Neuronal stem cell (in vitro differentiated cells): Measurements from ENCODE around the gene TRAF1. TPM values are rescaled to one million over a fixed set of nuclear protein-coding genes. Genes with fewer than 3 reads are reported as not detected.

ENCODE experiments used
- DNase-seq: peaks from one replicate; pipeline ENCODE4 v3.0.0-alpha.2; 2013; ENCODE audit warnings: low spot score
- H2AFZ ChIP-seq: one replicate; pipeline ENCODE4 v1.6.1; 2013; ENCODE audit warnings: mild to moderate bottlenecking, low read length, inconsistent platforms
- H2AK5ac ChIP-seq: 2 replicates; pipeline ENCODE4 v1.6.1; 2013; ENCODE audit warnings: low read depth, mild to moderate bottlenecking, inconsistent platforms, low read length, moderate library complexity, mixed read lengths
- H2BK120ac ChIP-seq: 2 replicates; pipeline ENCODE4 v1.6.1; 2013; ENCODE audit warnings: low read depth, mild to moderate bottlenecking, inconsistent platforms, low read length, moderate library complexity, mixed read lengths
- H2BK12ac ChIP-seq: one replicate; pipeline ENCODE4 v1.6.1; 2013; ENCODE audit warnings: low read length, inconsistent platforms
- H2BK15ac ChIP-seq: 2 replicates; pipeline ENCODE4 v1.6.1; 2013; ENCODE audit warnings: mild to moderate bottlenecking, low read length, inconsistent platforms, mixed read lengths
- H2BK5ac ChIP-seq: one replicate; pipeline ENCODE4 v1.6.1; 2013; ENCODE audit warnings: inconsistent platforms, mild to moderate bottlenecking, low read length, moderate library complexity
- H3K14ac ChIP-seq: one replicate; pipeline ENCODE4 v1.6.1; 2013; ENCODE audit warnings: low read length, inconsistent platforms
- H3K18ac ChIP-seq: 2 replicates; pipeline ENCODE4 v1.6.1; 2013; ENCODE audit warnings: low read length, inconsistent platforms
- H3K23ac ChIP-seq: 2 replicates; pipeline ENCODE4 v1.6.1; 2013; ENCODE audit warnings: low read depth, mild to moderate bottlenecking, mixed read lengths, low read length, inconsistent platforms; ENCODE audit not compliant: poor library complexity
- H3K27ac ChIP-seq: replicated peaks from 3 replicates; pipeline ENCODE4 v1.5.1; 2013; ENCODE audit warnings: low read length, inconsistent platforms
- H3K27me3 ChIP-seq, 3 experiments: 2 replicates each; pipeline ENCODE4 v1.6.1; 2013; ENCODE audit warnings: low read length in 3 of 3, mild to moderate bottlenecking in 2 of 3, inconsistent platforms in 1 of 3, low read depth in 1 of 3, mixed read lengths in 1 of 3, moderate library complexity in 1 of 3; ENCODE audit not compliant: control insufficient read depth in 3 of 3, insufficient read depth in 3 of 3
- H3K36me3 ChIP-seq, 2 donors: replicated peaks in 1 of 2; 2 replicates each; pipeline ENCODE4 v1.6.1; 2013; ENCODE audit warnings: low read length in 2 of 2; ENCODE audit not compliant: control insufficient read depth in 2 of 2, insufficient read depth in 2 of 2
- H3K4ac ChIP-seq: 2 replicates; pipeline ENCODE4 v1.6.1; 2013; ENCODE audit warnings: inconsistent platforms, mild to moderate bottlenecking, low read length, moderate library complexity
- H3K4me1 ChIP-seq, 2 donors: 1 replicate in 1 of 2; 2 replicates in 1 of 2; pipeline ENCODE4 v1.6.1; 2013; ENCODE audit warnings: low read length in 2 of 2, low read depth in 1 of 2; ENCODE audit not compliant: control insufficient read depth in 2 of 2, insufficient read depth in 1 of 2
- H3K4me2 ChIP-seq: one replicate; pipeline ENCODE4 v1.6.1; 2013; ENCODE audit warnings: mild to moderate bottlenecking, low read length, inconsistent platforms; ENCODE audit not compliant: insufficient read depth, poor library complexity, severe bottlenecking
- H3K4me3 ChIP-seq, 2 donors: 2 replicates each; pipeline ENCODE4 v1.5.1; 2013; ENCODE audit warnings: low read length in 2 of 2, mild to moderate bottlenecking in 2 of 2, inconsistent platforms in 1 of 2, moderate library complexity in 1 of 2
- H3K79me1 ChIP-seq: one replicate; pipeline ENCODE4 v1.6.1; 2013; ENCODE audit warnings: low read depth, mild to moderate bottlenecking, inconsistent platforms, low read length, moderate library complexity
- H3K9ac ChIP-seq: one replicate; pipeline ENCODE4 v1.6.1; 2013; ENCODE audit warnings: mild to moderate bottlenecking, low read depth, low read length, inconsistent platforms; ENCODE audit not compliant: poor library complexity
- H3K9me3 ChIP-seq, 2 donors: replicated peaks in 1 of 2; 2 replicates each; pipeline versions ENCODE3 to v1.6.1; 2013; ENCODE audit warnings: low read length in 2 of 2, mild to moderate bottlenecking in 2 of 2, inconsistent platforms in 1 of 2, low read depth in 1 of 2, mixed read lengths in 1 of 2, moderate library complexity in 1 of 2; ENCODE audit not compliant: control insufficient read depth in 2 of 2, insufficient read depth in 1 of 2
- H4K8ac ChIP-seq: one replicate; pipeline ENCODE4 v1.6.1; 2013; ENCODE audit warnings: low read depth, mild to moderate bottlenecking, inconsistent platforms, low read length, moderate library complexity
- H4K91ac ChIP-seq: one replicate; pipeline ENCODE4 v1.6.1; 2013; ENCODE audit warnings: low read length, low read depth, mild to moderate bottlenecking, inconsistent platforms; ENCODE audit not compliant: poor library complexity
- WGBS, 2 donors: extraction: QIAGEN DNeasy Blood & Tissue Kit; methylation state at CpG; one replicate each; pipeline ENCODE4 v1.1.7; 2013; ENCODE audit warnings: missing lambda C conversion rate in 2 of 2, mixed read lengths in 1 of 2; ENCODE audit not compliant: insufficient read length in 2 of 2, insufficient replicate concordance in 1 of 2; ENCODE audit errors: extremely low coverage in 2 of 2; 5-methylcytosine and 5-hydroxymethylcytosine counted together
- polyA plus RNA-seq, 2 experiments: library from polyadenylated mRNA; stranded (reverse); fragments of 200-250 nt; gene quantifications; one replicate each; pipeline ENCODE4 v1.2.3, GENCODE V29; 2013

TRAF1 gene
- 2.0 TPM for polyA plus RNA-seq (2013, experiment 1 of 2)
- polyA plus RNA-seq (2013, experiment 2 of 2) = 2.0 TPM

GRCh38 chr9:120926397-120926928, at the start of gene TRAF1:
Gene TRAF1, minus strand, starts transcription at chr9:120926796. Its CDS starts 721 bp downstream, at chr9:120926075.
- no peak within 1 kb of the TSS for H3K27ac ChIP-seq
- no peak within 1 kb of the TSS for H4K91ac ChIP-seq
- no peak within 1 kb of the TSS for H2BK5ac ChIP-seq
- no CpG with 5 or more reads among the region's 6 CpGs for WGBS, 2 donors
- DNase-seq = no peak
- no peak within 1 kb of the TSS for H3K14ac ChIP-seq
- no peak within 1 kb of the TSS for H3K9ac ChIP-seq
- H3K4ac ChIP-seq = no peak within 1 kb of the TSS
- peaks cover 0 to 4% of the 10 kb centered on the region in 2 donors for H3K9me3 ChIP-seq
- H3K79me1 ChIP-seq = no peaks in the 10 kb centered on the region
- no peak within 1 kb of the TSS for H3K4me2 ChIP-seq
- no peak within 1 kb of the TSS for H3K4me3 ChIP-seq
- peak within 1 kb of the TSS; percentile 44 for H2AK5ac ChIP-seq
- H3K36me3 ChIP-seq = no peaks in the 10 kb centered on the region
- H3K4me1 ChIP-seq = peaks cover 7 to 9% of the 10 kb centered on the region in 2 donors
- H4K8ac ChIP-seq = peak within 1 kb of the TSS; percentile 78
- H2BK15ac ChIP-seq = no peak within 1 kb of the TSS
- H3K23ac ChIP-seq = no peak within 1 kb of the TSS
- no peak within 1 kb of the TSS for H2BK120ac ChIP-seq
- H2AFZ ChIP-seq = peak within 1 kb of the TSS; percentile 32
- peaks cover 0 to 24% (median 0%) of the 10 kb centered on the region in 3 experiments for H3K27me3 ChIP-seq
- no peak within 1 kb of the TSS for H3K18ac ChIP-seq
- H2BK12ac ChIP-seq = no peak within 1 kb of the TSS

- Histone ChIP-seq H3K4ac (no peak overlapping the region), H3K79me1 (no peaks in the 10 kb centered on the region), H2AFZ (peak overlapping the region; percentile 49), H4K8ac (no peak overlapping the region), H2BK15ac (no peak overlapping the region), H3K36me3 (no peaks in the 10 kb centered on the region), H3K27ac (no peak overlapping the region), H3K14ac (no peak overlapping the region), H3K27me3 (no peaks in the 10 kb centered on the region), H4K91ac (no peak overlapping the region), H2BK120ac (no peak overlapping the region), H3K23ac (no peak overlapping the region), H3K4me3 (no peak overlapping the region), H3K4me1 (peaks cover 0 to 5% of the 10 kb centered on the region in 2 donors), H2BK12ac (no peak overlapping the region), H3K9ac (no peak overlapping the region), H3K18ac (no peak overlapping the region), H3K4me2 (no peak overlapping the region), H2AK5ac (no peak overlapping the region), H2BK5ac (no peak overlapping the region), H3K9me3 (no peaks in the 10 kb centered on the region)
- DNase-seq = no peak
- WGBS, 2 donors = no CpG with 5 or more reads among the region's 1 CpG
Observed at GRCh38 chr9:120974921-120975320, 48.3 kb upstream of the TRAF1 start.

- Histone ChIP-seq H2BK12ac (no peak overlapping the region), H3K9ac (no peak overlapping the region), H3K18ac (no peak overlapping the region), H3K4ac (no peak overlapping the region), H3K79me1 (no peaks in the 10 kb centered on the region), H4K8ac (no peak overlapping the region), H2BK5ac (no peak overlapping the region), H3K4me2 (no peak overlapping the region), H3K4me1 (peaks cover 0 to 5% of the 10 kb centered on the region in 2 donors), H3K27me3 (no peaks in the 10 kb centered on the region), H2BK120ac (no peak overlapping the region), H4K91ac (no peak overlapping the region), H3K36me3 (no peaks in the 10 kb centered on the region), H3K9me3 (no peaks in the 10 kb centered on the region), H3K4me3 (no peak overlapping the region), H2AFZ (no peak overlapping the region), H3K14ac (no peak overlapping the region), H2BK15ac (no peak overlapping the region), H2AK5ac (no peak overlapping the region), H3K27ac (no peak overlapping the region), H3K23ac (no peak overlapping the region)
- no peak for DNase-seq
- no CpG with 5 or more reads among the region's 2 CpGs for WGBS, 2 donors
Observed at GRCh38 chr9:120974181-120974580, 47.6 kb upstream of the TRAF1 start.

GRCh38 chr9:120971938-120972337, 45.3 kb upstream of the TRAF1 start:
- no peak overlapping the region for H3K18ac ChIP-seq
- H3K4ac ChIP-seq = no peak overlapping the region
- no peaks in the 10 kb centered on the region for H3K27me3 ChIP-seq

More at GRCh38 chr9:120971938-120972337, 45.3 kb upstream of the TRAF1 start:
- Histone ChIP-seq H4K91ac (no peak overlapping the region), H4K8ac (no peak overlapping the region), H3K36me3 (no peaks in the 10 kb centered on the region), H2AFZ (no peak overlapping the region), H2BK12ac (no peak overlapping the region), H3K4me2 (no peak overlapping the region), H2BK15ac (no peak overlapping the region), H3K9me3 (no peaks in the 10 kb centered on the region), H3K23ac (no peak overlapping the region), H2BK5ac (no peak overlapping the region), H3K4me1 (peaks cover 0 to 5% of the 10 kb centered on the region in 2 donors), H3K27ac (no peak overlapping the region), H3K79me1 (no peaks in the 10 kb centered on the region), H3K4me3 (no peak overlapping the region), H2AK5ac (no peak overlapping the region), H3K9ac (no peak overlapping the region), H3K14ac (no peak overlapping the region), H2BK120ac (no peak overlapping the region)
- no peak for DNase-seq
